ENCODE measurements around the gene TRAPPC8.

- no peak for TF ChIP-seq CSRNP3 (CRISPR knock-in tag; IDR thresholded peaks at IDR 0.05)
- no peak for TF ChIP-seq CREB5 (CRISPR knock-in tag; IDR thresholded peaks at IDR 0.05; ENCODE audit: low read depth)
- TF ChIP-seq ZC3H10 (CRISPR knock-in tag; IDR thresholded peaks at IDR 0.05): no peak
- no peak for TF ChIP-seq GLIS3 (CRISPR knock-in tag; IDR thresholded peaks at IDR 0.05)
- no peak for TF ChIP-seq TOX (CRISPR knock-in tag; IDR thresholded peaks at IDR 0.05; ENCODE audit: borderline replicate concordance)
- TF ChIP-seq ZFP30 (CRISPR knock-in tag; IDR thresholded peaks at IDR 0.05): no peak
- no peak for TF ChIP-seq ESRRG (CRISPR knock-in tag; IDR thresholded peaks at IDR 0.05)
- no peak for TF ChIP-seq PATZ1 (CRISPR knock-in tag; IDR thresholded peaks at IDR 0.05; ENCODE audit: borderline replicate concordance)
- no peak for TF ChIP-seq SNAI2 (CRISPR knock-in tag; IDR thresholded peaks at IDR 0.05)
- TF ChIP-seq ARNTL (CRISPR knock-in tag; IDR thresholded peaks at IDR 0.05; ENCODE audit: borderline replicate concordance, low read depth): no peak
Observed at GRCh38 chr18:31831903-31832302, 111.0 kb downstream of the TRAPPC8 start.
